KMS-11 (cell line): ENCODE measurements around the gene ENO1.

Experiments
- H2AFZ ChIP-seq: fragments of 200-600 bp; sonication (generic); 2 replicates; pipeline ENCODE4 v1.6.1; 2016; ENCODE audit warnings: antibody characterized with exemption, mixed run types, low read depth
- H3K27ac ChIP-seq: fragments of 200-600 bp; sonication (generic); 2 replicates; pipeline ENCODE4 v1.6.1; 2016; ENCODE audit warnings: mild to moderate bottlenecking, mixed run types
- H3K27me3 ChIP-seq: fragments of 200-600 bp; sonication (generic); 2 replicates; pipeline ENCODE4 v1.6.1; 2017; ENCODE audit warnings: mild to moderate bottlenecking, low read depth, mixed run types, moderate library complexity; ENCODE audit not compliant: insufficient read depth
- H3K36me3 ChIP-seq: fragments of 200-600 bp; sonication (generic); 2 replicates; pipeline ENCODE4 v1.6.1; 2017; ENCODE audit warnings: mild to moderate bottlenecking, mixed run types; ENCODE audit not compliant: insufficient read depth
- H3K4me1 ChIP-seq: fragments of 200-600 bp; sonication (generic); 2 replicates; pipeline ENCODE4 v1.6.1; 2016; ENCODE audit warnings: mild to moderate bottlenecking, low read depth, mixed run types; ENCODE audit not compliant: poor library complexity, severe bottlenecking
- H3K4me2 ChIP-seq: fragments of 200-600 bp; sonication (generic); 2 replicates; pipeline ENCODE4 v1.7.0; 2016; ENCODE audit warnings: mild to moderate bottlenecking, mixed run types
- H3K4me3 ChIP-seq: fragments of 200-600 bp; sonication (generic); IDR thresholded peaks from 2 replicates; pipeline ENCODE4 v1.6.1; 2017; ENCODE audit warnings: low read depth, low read length, mixed read lengths; ENCODE audit not compliant: insufficient read depth
- H3K79me2 ChIP-seq: fragments of 200-600 bp; sonication (generic); 2 replicates; pipeline ENCODE4 v1.6.1; 2016; ENCODE audit warnings: low read depth, mixed run types; ENCODE audit not compliant: insufficient read depth
- H3K9ac ChIP-seq: fragments of 200-600 bp; sonication (generic); 2 replicates; pipeline ENCODE4 v1.6.1; 2016; ENCODE audit warnings: mild to moderate bottlenecking, mixed run types
- H4K20me1 ChIP-seq: fragments of 200-600 bp; sonication (generic); 2 replicates; pipeline ENCODE4 v1.6.1; 2016; ENCODE audit warnings: mild to moderate bottlenecking, mixed run types; ENCODE audit not compliant: insufficient read depth
- CTCF ChIP-seq: fragments of 200-600 bp; sonication (generic); conservative IDR thresholded peaks from 2 replicates; pipeline ENCODE4 v1.6.1; 2017; ENCODE audit warnings: low read depth, mild to moderate bottlenecking, antibody characterized with exemption, low read length, moderate library complexity, mixed read lengths

ENO1 gene

GRCh38 chr1:8817412-8818324, 60.8 kb downstream of the ENO1 start, which contains the start of gene RERE:
Gene RERE (minus strand): TSS chr1:8817640.
- peak within 1 kb of the TSS; percentile 94 for H2AFZ ChIP-seq
- H3K36me3 ChIP-seq: no peaks in the 10 kb centered on the region
- H4K20me1 ChIP-seq: no peaks in the 10 kb centered on the region; the same call in 1 of the 2 replicates
- peaks cover 5% of the 10 kb centered on the region; the same call in 1 of the 2 replicates for H3K27me3 ChIP-seq
- no peaks in the 10 kb centered on the region for H3K79me2 ChIP-seq
- H3K27ac ChIP-seq: peak within 1 kb of the TSS; percentile 48
- H3K4me1 ChIP-seq: peaks cover 28% of the 10 kb centered on the region
- H3K4me2 ChIP-seq: peak within 1 kb of the TSS; percentile 82
- H3K9ac ChIP-seq: peak within 1 kb of the TSS; percentile 70
- peak within 1 kb of the TSS; percentile 62 for H3K4me3 ChIP-seq
- TF ChIP-seq CTCF: no peak

- peak overlapping the region; percentile 59 for H3K4me2 ChIP-seq
- H3K79me2 ChIP-seq: no peaks in the 10 kb centered on the region
Observed at GRCh38 chr1:8816831-8817411, 61.6 kb downstream of the ENO1 start.

GRCh38 chr1:8816264-8816663, 62.2 kb downstream of the ENO1 start:
- Histone ChIP-seq H3K4me1 (peaks cover 25% of the 10 kb centered on the region), H3K27ac (no peak overlapping the region), H2AFZ (peak overlapping the region; percentile 85; the same call in 1 of the 2 replicates), H3K79me2 (no peaks in the 10 kb centered on the region), H3K9ac (no peak overlapping the region), H3K4me2 (peak overlapping the region; percentile 59), H3K27me3 (peaks cover 5% of the 10 kb centered on the region; the same call in 1 of the 2 replicates), H4K20me1 (no peaks in the 10 kb centered on the region; the same call in 1 of the 2 replicates), H3K4me3 (no peak overlapping the region), H3K36me3 (no peaks in the 10 kb centered on the region)
- TF ChIP-seq CTCF: no peak

More at GRCh38 chr1:8816831-8817411, 61.6 kb downstream of the ENO1 start:
- peaks cover 5% of the 10 kb centered on the region; the same call in 1 of the 2 replicates for H3K27me3 ChIP-seq
- H3K36me3 ChIP-seq: no peaks in the 10 kb centered on the region
- H3K4me3 ChIP-seq: peak overlapping the region; percentile 62
- no peaks in the 10 kb centered on the region; the same call in 1 of the 2 replicates for H4K20me1 ChIP-seq
- H3K9ac ChIP-seq: peak overlapping the region; percentile 70
- peak overlapping the region; percentile 85 for H2AFZ ChIP-seq
- peaks cover 25% of the 10 kb centered on the region for H3K4me1 ChIP-seq
- H3K27ac ChIP-seq: no peak overlapping the region
- no peak for TF ChIP-seq CTCF

- no peak overlapping the region for H3K9ac ChIP-seq
- no peak for TF ChIP-seq CTCF
- no peaks in the 10 kb centered on the region; the same call in 1 of the 2 replicates for H4K20me1 ChIP-seq
- peak overlapping the region; percentile 59; the same call in 1 of the 2 replicates for H3K4me2 ChIP-seq
- no peaks in the 10 kb centered on the region for H3K36me3 ChIP-seq
- peaks cover 25% of the 10 kb centered on the region for H3K4me1 ChIP-seq
- H2AFZ ChIP-seq: no peak overlapping the region
- no peak overlapping the region for H3K4me3 ChIP-seq
- peaks cover 5% of the 10 kb centered on the region; the same call in 1 of the 2 replicates for H3K27me3 ChIP-seq
- no peak overlapping the region for H3K27ac ChIP-seq
- H3K79me2 ChIP-seq: no peaks in the 10 kb centered on the region
Observed at GRCh38 chr1:8815582-8816151, 62.8 kb downstream of the ENO1 start.
